ENCODE measurements around the gene ANGPT4.

ANGPT4 gene

DNA sequence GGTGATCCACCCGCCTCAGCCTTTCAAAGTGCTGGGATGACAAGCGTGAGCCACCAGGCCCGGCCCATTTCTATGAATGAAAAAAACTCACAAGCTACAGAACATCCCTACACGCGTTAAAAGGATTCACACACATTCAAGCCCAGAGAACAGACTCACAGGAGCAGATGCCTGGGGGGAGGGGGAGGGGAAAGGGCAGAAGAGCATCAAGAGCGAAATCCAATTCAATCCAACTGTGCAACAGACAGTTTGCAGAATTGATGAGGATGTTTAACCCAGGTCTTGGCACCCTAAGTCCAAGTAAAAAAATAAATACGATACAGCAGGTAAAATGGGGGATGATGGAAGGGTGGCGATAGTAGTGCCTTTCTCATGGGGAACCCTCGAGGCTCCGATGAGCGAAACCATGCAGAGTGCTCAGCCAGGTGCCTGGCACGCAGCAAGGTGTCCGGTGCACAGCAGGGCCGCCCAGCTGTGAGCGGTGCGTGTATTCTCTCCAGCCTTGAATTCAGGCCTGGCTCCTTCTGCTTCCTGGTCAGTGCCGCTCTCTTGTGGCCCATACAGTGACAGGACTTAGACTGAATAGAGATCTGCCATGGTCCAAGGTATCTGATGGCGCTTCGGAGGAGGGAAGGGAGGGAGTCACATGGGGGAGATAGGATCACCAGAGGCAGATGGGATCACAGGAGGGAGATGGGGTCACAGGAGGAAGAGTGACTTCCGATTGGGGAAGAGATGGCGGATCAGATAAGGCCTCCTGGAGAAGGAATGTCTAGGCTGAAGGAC, 35.4 kb upstream of the ANGPT4 start:
- Mint-ChIP-seq H3K4me1 (ENCODE audit: low read depth) (peaks cover 3% of the 10 kb centered on the region), H3K9me3 (no peaks in the 10 kb centered on the region), H3K4me3 (no peak overlapping the region), H3K27ac (no peak overlapping the region), H3K27me3 (ENCODE audit: low read depth) (peaks cover 32% of the 10 kb centered on the region), H3K36me3 (ENCODE audit: low read depth) (no peaks in the 10 kb centered on the region)

DNA sequence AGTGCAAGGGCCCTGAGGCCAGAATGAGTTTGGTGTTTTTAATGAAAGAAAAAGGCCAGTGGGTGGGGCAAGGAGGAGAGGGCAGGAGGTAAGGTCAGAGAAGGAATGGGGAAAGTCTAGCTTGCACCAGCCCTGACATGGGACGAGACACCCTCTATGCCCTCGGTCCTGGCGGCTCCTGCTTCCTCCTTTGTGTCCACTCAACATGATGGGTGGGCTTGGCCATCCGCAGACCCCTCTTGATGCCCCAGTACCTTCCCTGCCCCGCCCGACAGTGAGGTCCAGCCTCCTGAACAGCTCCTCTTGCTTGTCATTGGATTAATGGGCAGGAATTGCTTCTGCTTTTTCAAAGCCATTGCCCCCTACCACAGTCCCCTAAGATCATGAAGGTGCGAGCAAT, 33.6 kb upstream of the ANGPT4 start:
- H3K27ac Mint-ChIP-seq, result no peak overlapping the region

DNA sequence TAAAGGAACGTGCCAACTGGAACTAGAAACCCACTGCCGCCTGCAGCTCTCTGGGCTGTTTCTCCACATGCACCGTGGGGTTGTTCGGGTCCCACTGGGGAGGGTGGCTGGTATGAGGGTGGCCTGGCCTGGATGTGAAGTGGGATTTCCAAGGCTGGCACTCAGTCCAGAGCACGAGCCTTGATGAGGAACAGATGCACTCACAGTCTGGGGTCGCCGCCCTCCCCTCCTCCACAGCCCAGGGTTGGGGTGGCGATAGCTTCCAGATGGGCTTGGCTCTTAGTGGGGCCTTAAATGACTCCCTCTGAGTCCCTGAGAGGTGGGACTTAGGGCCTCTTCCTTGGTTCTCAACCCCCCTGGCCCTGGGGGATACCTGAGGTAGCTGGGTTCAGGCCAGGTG, 30.7 kb upstream of the ANGPT4 start:
- Mint-ChIP-seq H3K4me3 (no peak overlapping the region), H3K36me3 (ENCODE audit: low read depth) (no peaks in the 10 kb centered on the region), H3K9me3 (no peaks in the 10 kb centered on the region), H3K27ac (no peak overlapping the region), H3K27me3 (ENCODE audit: low read depth) (peaks cover 24% of the 10 kb centered on the region), H3K4me1 (ENCODE audit: low read depth) (peaks cover under 1% of the 10 kb centered on the region)

More for the DNA sequence above, 33.6 kb upstream of the ANGPT4 start:
- Mint-ChIP-seq H3K4me3 (no peak overlapping the region), H3K9me3 (no peaks in the 10 kb centered on the region), H3K4me1 (ENCODE audit: low read depth) (peaks cover 3% of the 10 kb centered on the region), H3K27me3 (ENCODE audit: low read depth) (peaks cover 28% of the 10 kb centered on the region), H3K36me3 (ENCODE audit: low read depth) (no peaks in the 10 kb centered on the region)

- no peak overlapping the region for H3K4me3 Mint-ChIP-seq
- H3K27me3 Mint-ChIP-seq (ENCODE audit: low read depth), result peaks cover 26% of the 10 kb centered on the region
- H3K9me3 Mint-ChIP-seq, result no peaks in the 10 kb centered on the region
- H3K27ac Mint-ChIP-seq, result no peak overlapping the region
- no peaks in the 10 kb centered on the region for H3K4me1 Mint-ChIP-seq (ENCODE audit: low read depth)
- no peaks in the 10 kb centered on the region for H3K36me3 Mint-ChIP-seq (ENCODE audit: low read depth)
Measured at GRCh38 chr20:945841-946240, 29.7 kb upstream of the ANGPT4 start.

GRCh38 chr20:944774-945410, 28.8 kb upstream of the ANGPT4 start:
- no peak overlapping the region for H3K27ac Mint-ChIP-seq

DNA sequence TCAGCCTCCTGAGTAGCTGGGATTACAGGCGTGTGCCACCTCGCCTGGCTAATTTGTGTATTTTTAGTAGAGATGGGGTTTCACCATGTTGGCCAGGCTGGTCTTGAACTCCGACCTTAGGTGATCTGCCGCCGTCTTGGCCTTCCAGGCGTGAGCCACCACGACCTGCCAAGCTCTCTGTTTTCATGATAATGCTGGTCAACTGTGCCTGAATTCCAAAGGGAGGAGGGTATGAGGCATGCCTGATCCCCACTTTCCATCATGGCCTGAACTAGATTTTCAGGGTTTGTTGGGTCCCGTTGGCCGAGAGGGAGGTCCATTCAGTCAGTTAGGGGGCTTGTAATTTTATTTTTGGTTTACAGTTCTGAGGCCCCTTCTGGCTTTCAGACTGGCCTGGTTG, 28.0 kb upstream of the ANGPT4 start:
- H3K4me1 Mint-ChIP-seq (ENCODE audit: low read depth), result no peaks in the 10 kb centered on the region

More at GRCh38 chr20:944774-945410, 28.8 kb upstream of the ANGPT4 start:
- H3K4me3 Mint-ChIP-seq, result no peak overlapping the region
- H3K36me3 Mint-ChIP-seq (ENCODE audit: low read depth), result no peaks in the 10 kb centered on the region
- H3K4me1 Mint-ChIP-seq (ENCODE audit: low read depth), result no peaks in the 10 kb centered on the region
- no peaks in the 10 kb centered on the region for H3K9me3 Mint-ChIP-seq
- peaks cover 30% of the 10 kb centered on the region for H3K27me3 Mint-ChIP-seq (ENCODE audit: low read depth)

DNA sequence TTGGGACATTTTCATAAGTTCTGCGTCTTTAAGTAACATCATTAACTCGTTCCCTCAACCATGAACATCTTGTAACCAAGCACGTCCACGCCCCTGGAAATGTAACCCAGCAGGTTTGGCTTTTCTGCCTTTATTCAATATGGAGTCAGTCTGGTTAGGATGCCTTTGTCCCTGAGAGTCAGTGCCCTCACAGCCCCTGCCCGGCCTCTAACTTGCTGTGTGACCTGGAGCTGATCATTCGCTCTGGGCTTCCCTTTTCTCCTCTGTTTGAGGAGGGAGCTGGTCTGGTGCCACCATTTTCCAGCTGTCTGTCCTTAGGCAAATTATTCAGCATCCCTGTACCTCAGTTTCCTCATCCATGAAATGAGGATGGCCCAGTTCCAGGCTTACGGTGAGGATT, 26.5 kb upstream of the ANGPT4 start:
- Mint-ChIP-seq H3K4me1 (ENCODE audit: low read depth) (no peaks in the 10 kb centered on the region), H3K27ac (no peak overlapping the region)

More for the DNA sequence above, 28.0 kb upstream of the ANGPT4 start:
- no peak overlapping the region for H3K4me3 Mint-ChIP-seq
- peaks cover 25% of the 10 kb centered on the region for H3K27me3 Mint-ChIP-seq (ENCODE audit: low read depth)
- H3K9me3 Mint-ChIP-seq, result no peaks in the 10 kb centered on the region
- no peak overlapping the region for H3K27ac Mint-ChIP-seq
- no peaks in the 10 kb centered on the region for H3K36me3 Mint-ChIP-seq (ENCODE audit: low read depth)

DNA sequence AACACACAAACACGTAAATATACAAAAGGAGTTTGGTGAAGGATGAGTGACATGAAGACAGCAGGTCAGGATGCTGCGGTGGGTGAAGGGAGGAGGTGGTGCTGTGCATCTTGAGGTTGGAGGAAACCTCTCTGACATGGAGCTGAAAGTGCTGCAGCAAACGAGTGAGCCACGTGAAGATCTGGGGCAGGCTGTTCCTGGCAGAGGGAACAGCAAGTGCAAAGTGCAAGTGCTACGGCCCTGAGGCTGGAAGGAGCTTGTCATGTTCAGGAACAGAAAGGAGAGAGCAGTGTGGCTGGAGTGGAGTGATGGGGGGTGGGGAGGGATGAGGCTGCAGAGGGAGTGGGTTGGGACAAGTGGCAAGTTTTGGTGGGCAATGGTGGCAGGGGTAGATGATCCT, 24.8 kb upstream of the ANGPT4 start:
- Mint-ChIP-seq H3K9me3 (no peaks in the 10 kb centered on the region), H3K27ac (no peak overlapping the region), H3K27me3 (ENCODE audit: low read depth) (peaks cover 7% of the 10 kb centered on the region)

More for the DNA sequence above, 26.5 kb upstream of the ANGPT4 start:
- no peak overlapping the region for H3K4me3 Mint-ChIP-seq
- H3K9me3 Mint-ChIP-seq, result no peaks in the 10 kb centered on the region
- H3K27me3 Mint-ChIP-seq (ENCODE audit: low read depth), result peaks cover 11% of the 10 kb centered on the region
- no peaks in the 10 kb centered on the region for H3K36me3 Mint-ChIP-seq (ENCODE audit: low read depth)

DNA sequence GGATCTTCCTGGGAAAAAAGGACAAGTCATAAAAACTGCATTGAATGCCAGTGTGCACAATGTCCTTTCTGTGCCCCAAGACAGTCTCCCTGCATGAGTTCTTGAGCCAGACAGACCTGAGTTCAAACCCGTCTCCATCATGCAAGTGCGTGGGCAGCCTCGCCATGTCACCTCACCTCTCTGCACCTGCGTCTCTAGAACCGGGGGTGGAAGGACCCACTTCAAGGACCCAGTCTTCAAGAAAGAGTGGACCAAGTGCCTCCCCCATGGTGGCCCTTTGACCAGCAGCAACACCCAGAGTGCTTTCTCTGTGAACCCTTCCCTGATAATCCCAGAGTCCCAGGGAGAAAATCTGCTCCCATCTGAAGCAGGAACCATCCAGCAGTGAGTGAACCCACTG, 23.5 kb upstream of the ANGPT4 start:
- no peak overlapping the region for H3K4me3 Mint-ChIP-seq
- no peaks in the 10 kb centered on the region for H3K36me3 Mint-ChIP-seq (ENCODE audit: low read depth)
- no peaks in the 10 kb centered on the region for H3K4me1 Mint-ChIP-seq (ENCODE audit: low read depth)
- no peak overlapping the region for H3K27ac Mint-ChIP-seq
- H3K9me3 Mint-ChIP-seq, result no peaks in the 10 kb centered on the region
- peaks cover 9% of the 10 kb centered on the region for H3K27me3 Mint-ChIP-seq (ENCODE audit: low read depth)

More for the DNA sequence above, 24.8 kb upstream of the ANGPT4 start:
- Mint-ChIP-seq H3K4me3 (no peak overlapping the region), H3K36me3 (ENCODE audit: low read depth) (no peaks in the 10 kb centered on the region), H3K4me1 (ENCODE audit: low read depth) (no peaks in the 10 kb centered on the region)

- Mint-ChIP-seq H3K27ac (no peak overlapping the region), H3K36me3 (ENCODE audit: low read depth) (peaks cover 5% of the 10 kb centered on the region), H3K27me3 (ENCODE audit: low read depth) (peaks cover 3% of the 10 kb centered on the region), H3K4me1 (ENCODE audit: low read depth) (no peaks in the 10 kb centered on the region), H3K4me3 (no peak overlapping the region), H3K9me3 (peaks cover 30% of the 10 kb centered on the region)
Measured at GRCh38 chr20:934186-934840, 18.2 kb upstream of the ANGPT4 start.

DNA sequence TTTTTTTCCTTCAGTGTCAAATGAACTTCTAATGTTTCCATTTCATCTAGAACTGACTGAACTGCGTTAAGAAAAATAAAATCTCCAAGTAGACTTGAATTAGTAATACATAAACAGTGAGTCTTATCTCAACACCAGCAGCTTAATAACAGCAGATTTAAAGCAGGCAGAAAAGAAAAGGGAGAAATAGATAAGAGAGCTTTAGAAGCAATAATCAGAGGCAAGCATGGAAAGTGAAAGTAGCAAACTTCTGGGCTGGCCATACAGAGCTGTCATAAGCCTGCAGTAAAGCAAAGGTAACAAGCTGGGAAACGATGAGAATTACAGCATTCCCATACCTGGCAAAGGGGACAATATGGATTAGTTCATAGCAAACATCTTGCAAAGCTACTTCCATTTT, 16.9 kb upstream of the ANGPT4 start:
- no peak overlapping the region for H3K4me3 Mint-ChIP-seq
- peaks cover 34% of the 10 kb centered on the region for H3K9me3 Mint-ChIP-seq
- H3K36me3 Mint-ChIP-seq (ENCODE audit: low read depth), result peaks cover 5% of the 10 kb centered on the region
- H3K4me1 Mint-ChIP-seq (ENCODE audit: low read depth), result no peaks in the 10 kb centered on the region
- peaks cover 3% of the 10 kb centered on the region for H3K27me3 Mint-ChIP-seq (ENCODE audit: low read depth)
- no peak overlapping the region for H3K27ac Mint-ChIP-seq

DNA sequence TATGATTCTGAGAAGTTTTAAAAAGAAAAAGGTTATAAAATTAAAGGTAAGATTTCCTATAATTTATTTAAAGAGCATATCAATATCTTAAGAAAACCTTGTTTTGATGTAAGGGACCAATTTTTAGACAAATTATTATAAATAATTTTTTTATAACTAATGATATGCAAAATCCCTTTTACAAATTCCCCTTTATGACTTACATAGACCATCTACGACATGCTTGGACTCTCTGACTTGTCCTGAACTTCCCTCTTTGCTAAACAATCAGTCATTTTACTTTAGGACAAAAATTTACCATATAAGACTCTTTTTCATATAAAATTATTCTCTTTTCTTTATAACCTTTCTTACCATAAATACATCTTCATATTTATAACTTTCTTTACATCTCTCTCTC, 15.3 kb upstream of the ANGPT4 start:
- Mint-ChIP-seq H3K27ac (no peak overlapping the region), H3K36me3 (ENCODE audit: low read depth) (peaks cover 5% of the 10 kb centered on the region), H3K9me3 (peaks cover 38% of the 10 kb centered on the region), H3K4me1 (ENCODE audit: low read depth) (no peaks in the 10 kb centered on the region), H3K4me3 (no peak overlapping the region), H3K27me3 (ENCODE audit: low read depth) (peaks cover 5% of the 10 kb centered on the region)

- Mint-ChIP-seq H3K4me3 (no peak overlapping the region), H3K36me3 (ENCODE audit: low read depth) (peaks cover 2% of the 10 kb centered on the region), H3K27ac (no peak overlapping the region), H3K4me1 (ENCODE audit: low read depth) (no peaks in the 10 kb centered on the region), H3K27me3 (ENCODE audit: low read depth) (peaks cover 2% of the 10 kb centered on the region), H3K9me3 (peaks cover 23% of the 10 kb centered on the region)
Measured at GRCh38 chr20:926670-927069, 10.5 kb upstream of the ANGPT4 start.

- H3K4me1 Mint-ChIP-seq (ENCODE audit: low read depth), result no peaks in the 10 kb centered on the region
- H3K4me3 Mint-ChIP-seq, result no peak overlapping the region
- peaks cover 2% of the 10 kb centered on the region for H3K27me3 Mint-ChIP-seq (ENCODE audit: low read depth)
- no peak overlapping the region for H3K27ac Mint-ChIP-seq
- H3K36me3 Mint-ChIP-seq (ENCODE audit: low read depth), result no peaks in the 10 kb centered on the region
- H3K9me3 Mint-ChIP-seq, result peaks cover 12% of the 10 kb centered on the region
Measured at GRCh38 chr20:925516-925915, 9.4 kb upstream of the ANGPT4 start.

DNA sequence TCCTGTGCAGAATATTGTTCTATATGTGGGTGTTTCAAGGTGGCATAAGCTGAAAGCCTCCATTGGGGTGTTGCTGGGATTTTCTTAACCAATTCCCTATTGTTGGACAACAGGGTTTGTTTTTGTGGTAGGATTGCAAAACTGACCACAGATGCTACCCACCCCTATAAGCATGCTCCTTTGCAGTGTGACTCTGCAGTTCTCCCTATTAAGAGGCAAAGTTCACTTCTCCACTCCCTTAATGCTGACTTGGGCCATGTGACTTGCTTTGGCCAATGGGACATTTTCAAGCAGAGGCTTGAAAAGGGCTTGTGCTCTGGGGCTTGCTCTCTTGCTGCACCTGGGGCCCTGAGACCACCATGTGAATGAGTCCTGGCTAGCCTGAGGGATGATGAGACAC, 8.5 kb upstream of the ANGPT4 start:
- Mint-ChIP-seq H3K36me3 (ENCODE audit: low read depth) (no peaks in the 10 kb centered on the region), H3K9me3 (peaks cover 10% of the 10 kb centered on the region), H3K4me1 (ENCODE audit: low read depth) (no peaks in the 10 kb centered on the region), H3K4me3 (no peak overlapping the region), H3K27me3 (ENCODE audit: low read depth) (peaks cover 6% of the 10 kb centered on the region), H3K27ac (no peak overlapping the region)

Measured in T-helper 1 cell treated with Interleukin-12 subunit alpha and Interleukin-12 subunit beta and Interleukin-4 antibody, amounts not matched to agents 30 μg/mL and 1 μg/mL, for 36 hours (primary cell).